ENCODE data around the gene AMFR. TPM values are rescaled to one million over a fixed set of nuclear protein-coding genes. Genes with fewer than 3 reads are reported as not detected.

The AMFR gene
- total and polyA plus RNA-seq, 10 of the 15 experiments (the other 5 are each of a cell fraction or from before 2014, with no cell fraction given) = 8.2 to 67.6 (median 28.1) TPM

- no peak overlapping the region for H3K9ac ChIP-seq (ENCODE audit: control insufficient read depth, insufficient read depth, low read length)
- no peaks in the 10 kb centered on the region for H3K4me1 ChIP-seq (ENCODE audit: control insufficient read depth, insufficient read depth, low read length)
- no peak for FAIRE-seq
- no peak overlapping the region for H3K4me3 ChIP-seq
- RAD21 ChIA-PET (ENCODE audit: unreplicated experiment) = no interaction called here
- in situ Hi-C loops (cut with MboI) = no loop called here
- no peaks in the 10 kb centered on the region for H3K79me2 ChIP-seq (ENCODE audit: control insufficient read depth, insufficient read depth, low read length)
- intact Hi-C loops (cut with micrococcal nuclease; ENCODE audit: unreplicated experiment) = no loop called here
- DNase-seq (ENCODE audit: low read depth, low spot score) = no peak
- no peaks in the 10 kb centered on the region for H3K36me3 ChIP-seq (ENCODE audit: control insufficient read depth in 2 of 2, insufficient read depth in 2 of 2, low read length in 1 of 2)
- no TSS peak for BruUV-seq (replicated peaks)
- SMC1A ChIA-PET (ENCODE audit: uncharacterized antibody, unreplicated experiment) = no interaction called here
- H4K20me1 ChIP-seq (ENCODE audit: control insufficient read depth, insufficient read depth) = no peaks in the 10 kb centered on the region
- no peak for ATAC-seq
- no peaks in the 10 kb centered on the region for H3K9me3 ChIP-seq (replicated peaks; ENCODE audit: control insufficient read depth, insufficient read depth, low read length)
- POLR2A ChIA-PET = no interaction called here
- no peak overlapping the region for H2AFZ ChIP-seq (ENCODE audit: control insufficient read depth, low read depth, low read length)
- no peak overlapping the region for H3K27ac ChIP-seq (ENCODE audit: control insufficient read depth, insufficient read depth)
- CTCF ChIA-PET = no interaction called here
- 31% methylated on average over 18 of the region's 18 CpGs for WGBS (ENCODE audit: insufficient coverage, insufficient replicate concordance, low lambda C conversion rate, missing lambda C conversion rate)
- TF ChIP-seq, protein P1, sequence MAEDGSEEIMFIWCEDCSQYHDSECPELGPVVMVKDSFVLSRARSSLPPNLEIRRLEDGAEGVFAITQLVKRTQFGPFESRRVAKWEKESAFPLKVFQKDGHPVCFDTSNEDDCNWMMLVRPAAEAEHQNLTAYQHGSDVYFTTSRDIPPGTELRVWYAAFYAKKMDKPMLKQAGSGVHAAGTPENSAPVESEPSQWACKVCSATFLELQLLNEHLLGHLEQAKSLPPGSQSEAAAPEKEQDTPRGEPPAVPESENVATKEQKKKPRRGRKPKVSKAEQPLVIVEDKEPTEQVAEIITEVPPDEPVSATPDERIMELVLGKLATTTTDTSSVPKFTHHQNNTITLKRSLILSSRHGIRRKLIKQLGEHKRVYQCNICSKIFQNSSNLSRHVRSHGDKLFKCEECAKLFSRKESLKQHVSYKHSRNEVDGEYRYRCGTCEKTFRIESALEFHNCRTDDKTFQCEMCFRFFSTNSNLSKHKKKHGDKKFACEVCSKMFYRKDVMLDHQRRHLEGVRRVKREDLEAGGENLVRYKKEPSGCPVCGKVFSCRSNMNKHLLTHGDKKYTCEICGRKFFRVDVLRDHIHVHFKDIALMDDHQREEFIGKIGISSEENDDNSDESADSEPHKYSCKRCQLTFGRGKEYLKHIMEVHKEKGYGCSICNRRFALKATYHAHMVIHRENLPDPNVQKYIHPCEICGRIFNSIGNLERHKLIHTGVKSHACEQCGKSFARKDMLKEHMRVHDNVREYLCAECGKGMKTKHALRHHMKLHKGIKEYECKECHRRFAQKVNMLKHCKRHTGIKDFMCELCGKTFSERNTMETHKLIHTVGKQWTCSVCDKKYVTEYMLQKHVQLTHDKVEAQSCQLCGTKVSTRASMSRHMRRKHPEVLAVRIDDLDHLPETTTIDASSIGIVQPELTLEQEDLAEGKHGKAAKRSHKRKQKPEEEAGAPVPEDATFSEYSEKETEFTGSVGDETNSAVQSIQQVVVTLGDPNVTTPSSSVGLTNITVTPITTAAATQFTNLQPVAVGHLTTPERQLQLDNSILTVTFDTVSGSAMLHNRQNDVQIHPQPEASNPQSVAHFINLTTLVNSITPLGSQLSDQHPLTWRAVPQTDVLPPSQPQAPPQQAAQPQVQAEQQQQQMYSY (CRISPR knock-in tag; IDR thresholded peaks at IDR 0.05) = no peak
- TF ChIP-seq ASH2L (IDR thresholded peaks at IDR 0.05; ENCODE audit: borderline replicate concordance, low read depth) (no peak), SUZ12 (IDR thresholded peaks at IDR 0.05; ENCODE audit: unreplicated experiment) (no peak), NFYB (IDR thresholded peaks at IDR 0.05; ENCODE audit: insufficient read depth, low read depth, low read length) (no peak), SMARCA5 (IDR thresholded peaks at IDR 0.05) (no peak), EED (IDR thresholded peaks at IDR 0.05; ENCODE audit: low read depth) (no peak), GABPA (IDR thresholded peaks at IDR 0.05; ENCODE audit: low read depth) (no peak)
- H3K4me2 ChIP-seq (ENCODE audit: control insufficient read depth, insufficient read depth) = no peak overlapping the region
- no peaks in the 10 kb centered on the region for H3K27me3 ChIP-seq (replicated peaks in 1 of 2; ENCODE audit: control insufficient read depth in 2 of 2, insufficient read depth in 2 of 2, low read length in 1 of 2)
Measured at GRCh38 chr16:56327071-56327928, 98.0 kb downstream of the AMFR start.

Data from GM12878 (cell line).